Activated naive CD4-positive, alpha-beta T cell treated with anti-CD3 and anti-CD28 coated beads, Interleukin-2, amount 10 ng/mL, durations not matched to agents 7 days and 5 days (primary cell): Measurements from ENCODE around the gene CAMK1D.

Experiments used
- CTCF ChIA-PET: fragments of 350-600 bp; sonication (Branson Sonifier 250); formaldehyde crosslinking; loops from one replicate; lab custom pipeline; 2021; ENCODE audit warnings: antibody characterized with exemption; lab: Charles Lee
- DNase-seq: peaks from one replicate; pipeline ENCODE4 v3.0.0-alpha.2; 2020
- H3K27ac Mint-ChIP-seq: one replicate; pipeline ENCODE4 v1.8.0; 2021; ENCODE audit warnings: mild to moderate bottlenecking, moderate library complexity, mixed read lengths
- H3K27me3 Mint-ChIP-seq: one replicate; pipeline ENCODE4 v1.8.0; 2021; ENCODE audit warnings: mild to moderate bottlenecking, mixed read lengths
- H3K36me3 Mint-ChIP-seq: one replicate; pipeline ENCODE4 v1.8.0; 2021; ENCODE audit warnings: mixed read lengths
- H3K4me1 Mint-ChIP-seq: one replicate; pipeline ENCODE4 v1.8.0; 2021; ENCODE audit warnings: mixed read lengths
- H3K4me3 Mint-ChIP-seq: one replicate; pipeline ENCODE4 v1.8.0; 2021; ENCODE audit warnings: mild to moderate bottlenecking, moderate library complexity, mixed read lengths
- H3K9me3 Mint-ChIP-seq: one replicate; pipeline ENCODE4 v1.8.0; 2021; ENCODE audit warnings: mixed read lengths

The CAMK1D gene

DNA sequence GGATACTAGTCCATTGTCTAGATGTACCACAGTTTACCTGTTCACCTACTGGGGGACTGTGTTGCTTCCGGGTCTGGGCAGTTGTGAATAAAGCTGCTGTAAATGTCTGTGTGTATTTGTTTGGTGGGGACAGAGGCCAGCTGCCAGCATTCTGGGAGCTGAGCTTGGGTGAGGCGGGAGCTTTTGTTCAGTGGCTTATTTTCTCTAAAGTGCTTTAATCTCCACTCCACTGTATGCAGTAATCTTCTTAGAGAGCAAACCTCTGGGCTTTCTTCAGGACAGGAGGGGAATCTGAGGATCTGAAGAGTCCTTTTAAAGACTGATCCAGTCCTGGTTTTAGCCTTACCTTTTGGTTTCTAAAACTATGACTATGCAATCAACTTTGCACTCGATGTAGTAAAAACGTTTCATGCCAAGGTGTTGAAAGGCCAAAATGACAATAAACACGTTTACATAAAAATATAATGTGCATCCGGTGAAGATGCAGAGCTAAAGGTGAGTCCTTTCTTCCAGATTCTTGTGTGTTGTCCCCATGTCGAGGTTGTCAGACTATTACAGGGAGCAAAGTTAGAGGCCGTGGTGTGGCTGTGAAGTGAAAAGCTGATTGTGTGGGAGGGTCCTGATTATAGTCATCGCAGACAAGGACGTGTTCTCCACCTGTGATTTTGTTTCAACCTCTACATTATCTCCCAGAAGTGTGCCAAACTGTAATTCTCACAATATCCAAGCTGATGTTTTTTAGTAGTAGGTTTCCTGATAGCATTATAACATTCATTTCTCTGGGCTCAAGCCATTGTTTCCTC lies 279.8 kb downstream of the CAMK1D start:
- H3K27ac Mint-ChIP-seq: no peak overlapping the region
- no peak overlapping the region for H3K4me3 Mint-ChIP-seq
- peaks cover 3% of the 10 kb centered on the region for H3K4me1 Mint-ChIP-seq
- H3K27me3 Mint-ChIP-seq: no peaks in the 10 kb centered on the region
- H3K9me3 Mint-ChIP-seq: no peaks in the 10 kb centered on the region
- no peak for DNase-seq
- no peaks in the 10 kb centered on the region for H3K36me3 Mint-ChIP-seq
- CTCF ChIA-PET: interaction anchor here (1.1 to 1.3 kb wide), 2 partner anchors 28 to 415 kb away, joined by 3 to 4 read pairs; no protein-coding TSS in a partner anchor

DNA sequence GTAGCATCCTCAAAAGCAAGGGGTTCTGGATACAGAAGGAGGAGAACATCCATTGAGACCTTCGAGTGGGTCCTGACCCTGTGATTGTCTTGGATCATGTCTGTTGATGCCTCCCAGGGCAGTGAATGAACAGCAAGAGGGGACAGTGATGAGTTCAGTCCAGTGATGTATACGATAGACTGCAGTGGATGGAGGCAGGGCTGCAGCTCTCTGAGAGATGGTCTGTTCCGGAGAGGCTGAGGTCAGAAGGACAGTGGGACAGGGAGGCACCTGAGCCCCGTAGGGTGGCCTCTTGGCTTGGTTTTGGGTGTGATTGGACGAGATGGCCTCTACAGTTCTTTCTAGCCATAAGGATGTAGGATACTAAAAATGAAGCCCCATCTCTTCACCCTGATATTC lies 280.4 kb downstream of the CAMK1D start:
- CTCF ChIA-PET: interaction anchor here (1.1 to 1.3 kb wide), 2 partner anchors 29 to 415 kb away, joined by 3 to 4 read pairs; no protein-coding TSS in a partner anchor
- no peak overlapping the region for H3K4me3 Mint-ChIP-seq

DNA sequence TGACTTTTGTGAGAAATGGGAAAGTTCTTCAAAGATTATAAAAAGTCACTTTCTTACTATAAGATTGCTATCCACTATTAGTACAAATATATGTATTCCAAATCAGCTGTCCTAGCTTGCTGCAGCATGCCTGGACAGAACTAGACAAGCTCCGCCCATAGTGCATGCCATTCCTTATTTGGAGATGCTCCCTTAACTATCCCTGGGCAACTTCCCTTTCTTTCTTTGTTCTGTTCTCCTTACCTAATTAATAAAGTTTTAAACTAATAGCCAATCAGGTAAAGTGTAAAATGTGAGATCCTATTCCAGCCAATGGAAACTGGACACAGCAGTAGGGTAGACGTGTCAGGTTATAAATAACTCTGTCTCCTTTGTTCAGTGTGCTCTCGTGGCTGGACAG lies 281.9 kb downstream of the CAMK1D start:
- Mint-ChIP-seq H3K4me3 (no peak overlapping the region), H3K36me3 (no peaks in the 10 kb centered on the region), H3K9me3 (no peaks in the 10 kb centered on the region), H3K27me3 (no peaks in the 10 kb centered on the region), H3K27ac (no peak overlapping the region), H3K4me1 (peaks cover 21% of the 10 kb centered on the region)
- CTCF ChIA-PET: interaction anchor here (0.6 kb wide), 1 partner anchor 280 kb away, joined by 4 read pairs; no protein-coding TSS in a partner anchor
- no peak for DNase-seq

More for the DNA sequence above, 280.4 kb downstream of the CAMK1D start:
- DNase-seq: no peak
- H3K4me1 Mint-ChIP-seq: peaks cover 6% of the 10 kb centered on the region
- H3K9me3 Mint-ChIP-seq: no peaks in the 10 kb centered on the region
- H3K27me3 Mint-ChIP-seq: no peaks in the 10 kb centered on the region
- H3K36me3 Mint-ChIP-seq: no peaks in the 10 kb centered on the region
- no peak overlapping the region for H3K27ac Mint-ChIP-seq

DNA sequence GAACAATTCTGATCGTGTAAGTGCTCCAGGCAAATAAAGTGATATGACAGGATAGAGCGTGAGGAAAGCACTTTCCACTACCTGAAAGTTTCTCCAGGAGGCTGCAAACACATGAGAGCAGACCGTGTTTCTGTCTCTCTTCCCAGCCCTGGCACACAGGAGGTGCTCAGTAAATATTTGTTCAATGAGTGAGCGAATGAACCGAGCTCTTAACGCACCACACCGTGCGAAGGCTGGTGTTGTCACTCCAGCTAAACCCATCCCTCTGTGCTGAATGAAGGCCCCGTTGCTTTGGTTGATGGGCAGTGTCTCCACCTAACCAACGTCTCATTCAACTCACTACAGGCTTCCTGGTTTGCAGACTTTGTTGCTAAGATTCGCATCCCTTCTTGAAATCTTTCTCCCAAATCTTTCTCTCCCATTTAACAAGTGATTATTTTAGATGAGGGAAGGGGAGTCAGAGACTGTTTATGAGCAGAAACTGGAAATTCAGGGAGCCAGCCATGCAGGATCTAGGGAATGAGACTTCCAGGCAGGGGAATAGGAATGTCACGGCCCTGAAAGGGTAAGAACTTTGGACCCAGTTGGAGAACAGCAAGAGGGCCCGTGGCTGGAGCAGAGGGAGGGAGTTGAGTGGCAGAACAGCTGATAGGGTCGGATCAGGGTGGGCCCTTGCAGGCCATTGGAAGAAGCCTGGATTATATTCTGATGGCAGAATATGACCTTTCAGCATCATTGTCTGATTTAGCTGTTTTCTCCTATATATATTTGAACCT lies 282.6 kb downstream of the CAMK1D start:
- no peak overlapping the region for H3K4me3 Mint-ChIP-seq
- no peak overlapping the region for H3K27ac Mint-ChIP-seq
- peaks cover 27% of the 10 kb centered on the region for H3K4me1 Mint-ChIP-seq
- no peaks in the 10 kb centered on the region for H3K27me3 Mint-ChIP-seq
- CTCF ChIA-PET: no interaction called here
- H3K9me3 Mint-ChIP-seq: no peaks in the 10 kb centered on the region
- DNase-seq: no peak
- no peaks in the 10 kb centered on the region for H3K36me3 Mint-ChIP-seq

DNA sequence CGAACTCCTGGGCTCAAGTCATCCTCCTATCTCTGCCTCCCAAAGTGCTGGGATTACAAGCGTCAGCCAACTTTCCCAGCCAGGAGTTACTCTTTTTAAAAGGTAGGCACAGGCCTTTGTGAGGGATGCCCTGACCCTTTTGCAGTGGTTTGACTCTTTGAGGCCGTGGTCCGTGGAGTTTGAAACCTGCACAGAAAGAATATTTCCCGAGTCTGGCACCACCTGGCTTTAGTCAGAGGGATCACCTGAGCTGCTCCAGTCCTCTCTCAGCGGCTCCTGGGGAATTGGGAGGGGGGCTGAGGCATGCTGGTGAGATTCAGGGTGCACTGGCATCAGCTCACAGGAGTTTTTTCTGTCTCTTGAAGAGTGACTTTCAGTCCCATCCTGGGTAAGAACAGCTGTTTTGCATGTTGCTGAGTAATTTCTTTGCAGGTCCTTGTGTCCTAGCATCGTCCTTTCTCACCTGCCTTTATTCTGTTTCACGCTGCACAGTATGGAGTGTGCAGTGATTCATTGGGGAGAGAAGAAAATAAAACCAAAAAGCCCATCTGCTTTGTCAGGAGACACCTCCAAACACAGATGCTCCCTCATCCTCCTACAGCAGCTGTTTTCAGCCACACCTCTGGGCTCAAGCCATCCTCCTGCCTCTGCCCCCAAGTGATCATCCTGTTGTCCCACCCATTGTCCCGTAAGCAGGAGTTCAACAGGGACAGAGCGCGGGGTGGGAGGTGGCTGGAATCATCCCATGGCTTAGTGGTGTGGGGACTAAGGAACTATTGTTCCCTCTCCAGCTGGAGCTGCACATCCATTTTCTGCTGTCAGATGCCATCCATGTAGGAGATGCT lies 284.7 kb downstream of the CAMK1D start:
- Mint-ChIP-seq H3K4me3 (no peak overlapping the region), H3K27ac (no peak overlapping the region), H3K36me3 (no peaks in the 10 kb centered on the region), H3K27me3 (peaks cover under 1% of the 10 kb centered on the region), H3K9me3 (no peaks in the 10 kb centered on the region), H3K4me1 (peaks cover 47% of the 10 kb centered on the region)
- CTCF ChIA-PET: interaction anchor here (0.6 to 1.7 kb wide), 3 partner anchors 22 to 381 kb away, joined by 3 to 6 read pairs (median 3); no protein-coding TSS in a partner anchor
- no peak for DNase-seq

DNA sequence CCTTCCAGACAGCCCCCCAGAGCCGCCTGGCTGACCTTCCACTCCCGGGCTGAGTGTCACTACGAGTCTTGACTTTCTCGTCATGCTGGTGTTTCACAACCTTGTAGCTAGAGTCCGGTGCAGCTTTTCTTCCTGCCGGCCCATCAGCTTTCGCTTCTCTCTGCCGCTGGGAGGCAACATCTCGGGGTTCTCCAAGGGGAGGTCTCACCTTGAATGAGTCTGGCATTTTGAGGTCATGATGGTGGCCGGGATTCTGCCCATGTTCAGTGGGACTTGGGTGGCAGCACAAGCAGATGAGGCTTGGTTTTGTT lies 285.2 kb downstream of the CAMK1D start:
- no peak overlapping the region for H3K4me3 Mint-ChIP-seq
- H3K4me1 Mint-ChIP-seq: peaks cover 45% of the 10 kb centered on the region
- peaks cover 4% of the 10 kb centered on the region for H3K27me3 Mint-ChIP-seq
- no peaks in the 10 kb centered on the region for H3K36me3 Mint-ChIP-seq
- peak overlapping the region; percentile 75 for H3K27ac Mint-ChIP-seq
- CTCF ChIA-PET: interaction anchor here (0.9 to 1.7 kb wide), 2 partner anchors 22 to 39 kb away, joined by 3 to 6 read pairs; no protein-coding TSS in a partner anchor
- no peak for DNase-seq
- H3K9me3 Mint-ChIP-seq: no peaks in the 10 kb centered on the region

DNA sequence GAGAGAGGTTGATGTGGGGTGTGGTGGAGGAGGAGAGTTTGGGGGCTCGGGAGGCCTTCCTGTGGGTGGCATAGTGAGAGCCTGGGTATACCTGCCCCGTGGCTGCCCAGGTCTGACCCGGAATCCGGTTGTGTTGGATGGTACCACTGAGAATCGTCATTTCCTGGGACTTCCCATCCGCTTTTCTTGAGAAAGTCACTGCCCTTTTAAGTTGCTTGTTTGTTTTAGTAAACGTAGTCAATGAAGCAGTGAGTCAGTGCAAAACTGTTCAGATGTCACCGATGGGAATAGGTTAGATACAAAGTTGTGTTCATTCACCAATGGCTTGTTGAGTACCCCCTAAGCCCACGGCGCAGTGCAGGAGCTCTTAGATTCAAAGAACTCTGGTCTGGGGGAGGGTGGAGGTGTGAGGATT lies 285.8 kb downstream of the CAMK1D start:
- CTCF ChIA-PET: interaction anchor here (0.5 to 1.7 kb wide), 2 partner anchors 21 to 71 kb away, joined by 3 to 6 read pairs; no protein-coding TSS in a partner anchor

DNA sequence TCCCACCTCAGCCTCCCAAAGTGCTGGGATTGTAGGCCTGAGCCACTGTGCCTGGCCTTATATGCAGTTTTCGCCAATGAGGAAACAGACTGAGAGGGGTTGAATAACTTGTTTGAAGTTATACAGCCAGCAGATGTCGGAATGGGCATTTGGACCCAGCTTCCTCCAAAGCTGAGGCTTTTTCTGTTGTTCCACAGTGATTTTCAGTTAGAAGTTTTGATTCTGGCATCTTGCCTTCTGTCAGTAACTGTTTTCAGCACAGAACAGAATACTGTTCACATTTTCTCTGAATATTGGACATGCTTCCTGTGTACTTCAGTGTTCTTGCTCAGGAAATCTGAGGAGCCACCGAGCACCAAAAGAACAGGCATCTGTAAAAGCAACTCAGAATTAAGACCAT lies 287.2 kb downstream of the CAMK1D start:
- Mint-ChIP-seq H3K27me3 (peaks cover 4% of the 10 kb centered on the region), H3K9me3 (no peaks in the 10 kb centered on the region), H3K4me1 (peaks cover 45% of the 10 kb centered on the region), H3K27ac (no peak overlapping the region), H3K36me3 (no peaks in the 10 kb centered on the region), H3K4me3 (no peak overlapping the region)
- CTCF ChIA-PET: no interaction called here
- no peak for DNase-seq

More for the DNA sequence above, 285.8 kb downstream of the CAMK1D start:
- Mint-ChIP-seq H3K4me3 (no peak overlapping the region), H3K27me3 (peaks cover 4% of the 10 kb centered on the region), H3K27ac (peak overlapping the region; percentile 75), H3K4me1 (peaks cover 45% of the 10 kb centered on the region), H3K9me3 (no peaks in the 10 kb centered on the region), H3K36me3 (no peaks in the 10 kb centered on the region)
- peak; percentile 29 for DNase-seq

DNA sequence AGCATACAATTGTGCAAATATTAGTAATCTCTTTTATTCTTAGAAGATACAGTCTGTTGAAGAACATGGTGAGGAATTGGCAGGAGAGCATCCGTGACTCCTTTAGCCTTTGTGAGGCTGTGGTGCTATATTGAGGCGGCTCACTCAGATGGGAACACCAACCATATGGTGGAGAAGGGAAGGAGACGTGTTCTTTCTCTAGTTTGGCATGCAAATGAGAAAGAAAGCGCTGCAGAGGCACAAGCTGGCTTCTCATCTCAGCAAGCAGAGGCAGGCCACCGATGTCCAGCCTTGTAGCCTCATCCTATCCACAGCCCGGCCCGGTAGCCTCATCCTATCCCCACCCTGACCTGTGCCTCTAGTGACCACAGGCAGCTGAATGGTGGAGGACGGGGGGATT lies 288.3 kb downstream of the CAMK1D start:
- Mint-ChIP-seq H3K4me1 (peaks cover 45% of the 10 kb centered on the region), H3K9me3 (no peaks in the 10 kb centered on the region), H3K27ac (no peak overlapping the region), H3K36me3 (no peaks in the 10 kb centered on the region), H3K27me3 (peaks cover 4% of the 10 kb centered on the region), H3K4me3 (no peak overlapping the region)
- CTCF ChIA-PET: no interaction called here
- no peak for DNase-seq

DNA sequence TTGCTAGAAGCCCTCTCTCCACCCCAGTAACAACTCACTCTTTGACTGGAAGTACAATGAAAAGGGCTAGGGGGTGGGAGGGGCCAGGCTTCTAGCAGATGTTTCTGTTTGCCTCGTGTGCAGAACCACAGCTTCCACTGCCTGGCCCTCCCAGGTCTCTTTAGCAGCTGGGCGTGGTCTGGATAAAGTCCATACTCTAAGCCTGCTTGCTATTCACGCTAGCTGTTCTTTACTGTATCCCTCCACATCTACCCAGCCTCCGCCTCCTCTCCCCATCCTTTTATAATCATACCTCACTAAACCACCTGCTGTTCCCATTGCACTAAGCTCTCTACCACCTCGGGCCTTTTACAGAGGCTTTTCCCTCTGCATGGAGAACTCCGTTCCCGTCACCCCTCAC lies 288.8 kb downstream of the CAMK1D start:
- CTCF ChIA-PET: no interaction called here
- Mint-ChIP-seq H3K27ac (no peak overlapping the region), H3K4me1 (peaks cover 45% of the 10 kb centered on the region), H3K9me3 (no peaks in the 10 kb centered on the region), H3K27me3 (peaks cover 4% of the 10 kb centered on the region), H3K36me3 (no peaks in the 10 kb centered on the region), H3K4me3 (no peak overlapping the region)
- peak; percentile 63 for DNase-seq

DNA sequence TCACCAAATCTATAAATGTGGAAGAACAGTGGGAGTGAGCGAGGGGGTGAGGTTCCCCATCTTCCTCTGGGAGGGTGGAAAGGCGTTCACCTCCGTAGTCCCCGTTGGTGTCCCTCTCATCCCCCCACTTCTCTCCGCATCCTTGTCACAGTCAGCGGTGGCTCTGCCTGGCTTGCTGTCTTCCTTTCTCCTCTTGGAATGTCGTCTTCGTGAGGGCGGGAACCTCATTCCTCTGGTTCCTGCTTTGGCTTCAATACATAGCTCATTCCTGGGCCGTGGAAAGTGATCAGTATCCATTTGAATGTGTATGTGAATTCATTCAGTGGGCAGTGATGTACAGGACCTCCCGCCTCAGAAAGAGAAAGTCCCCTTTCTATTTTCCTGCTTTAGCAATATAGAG lies 289.4 kb downstream of the CAMK1D start:
- H3K4me3 Mint-ChIP-seq: no peak overlapping the region
- peaks cover 45% of the 10 kb centered on the region for H3K4me1 Mint-ChIP-seq
- no peak for DNase-seq
- no peak overlapping the region for H3K27ac Mint-ChIP-seq
- H3K9me3 Mint-ChIP-seq: no peaks in the 10 kb centered on the region
- CTCF ChIA-PET: interaction anchor here (0.7 kb wide), 1 partner anchor 17 kb away, joined by 3 read pairs; no protein-coding TSS in a partner anchor
- H3K27me3 Mint-ChIP-seq: peaks cover 4% of the 10 kb centered on the region
- no peaks in the 10 kb centered on the region for H3K36me3 Mint-ChIP-seq

DNA sequence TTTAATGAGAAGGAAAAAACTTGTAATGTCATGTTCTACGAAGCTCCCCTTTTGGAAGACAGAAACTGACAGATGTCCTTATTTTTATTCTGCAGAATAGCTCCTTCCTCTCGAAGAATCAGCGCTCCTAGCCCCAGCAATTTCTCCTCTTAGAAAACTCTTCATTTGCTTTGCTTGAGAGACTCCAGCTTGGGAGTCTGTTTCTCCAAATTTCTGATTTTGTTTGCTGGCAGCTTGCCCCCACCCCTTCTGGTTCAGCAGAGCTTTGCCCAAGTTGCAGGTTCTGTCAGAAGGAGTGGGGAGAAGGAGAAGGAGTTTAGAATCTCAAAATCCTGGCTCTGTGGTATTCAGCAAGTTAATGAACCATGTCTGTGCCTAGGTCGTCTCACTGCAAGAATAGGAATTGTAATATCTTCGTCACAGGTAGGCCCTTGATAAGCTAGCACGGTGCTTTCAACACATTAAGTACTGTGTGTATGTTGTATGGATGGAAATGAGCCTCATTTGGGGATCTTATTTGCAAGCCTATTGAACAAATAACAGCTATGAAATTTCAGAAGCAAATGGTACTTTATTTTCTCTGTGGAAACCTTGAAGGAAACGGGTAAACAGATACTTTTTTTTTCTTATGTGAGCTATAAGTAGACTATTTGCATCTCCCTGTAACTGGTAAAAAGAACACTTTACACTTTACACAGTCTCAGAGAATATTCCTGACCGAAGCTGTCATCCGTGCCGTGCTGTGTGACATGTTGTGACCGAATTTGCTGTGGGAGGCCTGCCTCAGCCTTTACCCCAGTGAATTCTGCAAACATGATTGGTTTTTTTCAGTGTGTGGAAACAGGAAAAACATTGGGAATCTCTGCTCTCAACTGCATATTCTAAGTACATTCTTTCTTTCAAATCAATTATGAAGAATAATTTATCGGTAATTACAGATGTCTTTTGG lies 290.9 kb downstream of the CAMK1D start:
- H3K27me3 Mint-ChIP-seq: peaks cover 4% of the 10 kb centered on the region
- H3K36me3 Mint-ChIP-seq: no peaks in the 10 kb centered on the region
- no peak overlapping the region for H3K4me3 Mint-ChIP-seq
- CTCF ChIA-PET: interaction anchor here (1.5 kb wide), 1 partner anchor 16 kb away, joined by 6 read pairs; no protein-coding TSS in a partner anchor
- H3K27ac Mint-ChIP-seq: no peak overlapping the region
- no peaks in the 10 kb centered on the region for H3K9me3 Mint-ChIP-seq
- H3K4me1 Mint-ChIP-seq: peaks cover 38% of the 10 kb centered on the region
- no peak for DNase-seq

DNA sequence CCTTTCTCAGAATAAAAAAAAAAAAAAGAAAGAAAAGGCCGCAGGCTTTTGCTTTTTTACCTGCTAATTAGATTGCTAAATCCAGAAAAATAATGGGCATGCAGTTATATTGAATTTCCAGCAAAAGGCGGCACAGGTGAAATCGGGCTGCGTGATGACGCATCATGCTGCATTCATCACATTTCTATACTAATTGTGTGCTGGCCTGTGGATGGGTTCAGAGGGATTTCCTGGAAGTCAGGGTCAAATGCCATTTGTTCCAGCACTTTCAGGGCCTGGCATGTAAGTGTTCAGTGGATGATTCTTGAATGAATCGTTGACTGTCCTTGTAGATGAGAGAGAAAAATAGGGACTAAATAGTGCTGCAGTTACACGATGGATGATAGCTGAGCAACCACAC lies 292.7 kb downstream of the CAMK1D start:
- Mint-ChIP-seq H3K4me3 (no peak overlapping the region), H3K27me3 (peaks cover 4% of the 10 kb centered on the region), H3K9me3 (no peaks in the 10 kb centered on the region), H3K4me1 (peaks cover 21% of the 10 kb centered on the region), H3K36me3 (no peaks in the 10 kb centered on the region), H3K27ac (no peak overlapping the region)
- CTCF ChIA-PET: no interaction called here
- DNase-seq: no peak
